ENCODE measurements around the gene ABCA12. TPM values are rescaled to one million over a fixed set of nuclear protein-coding genes. Genes with fewer than 3 reads are reported as not detected.

Gene ABCA12
- total RNA-seq, 1 donor from 2014 or later = 0.08 TPM

DNA sequence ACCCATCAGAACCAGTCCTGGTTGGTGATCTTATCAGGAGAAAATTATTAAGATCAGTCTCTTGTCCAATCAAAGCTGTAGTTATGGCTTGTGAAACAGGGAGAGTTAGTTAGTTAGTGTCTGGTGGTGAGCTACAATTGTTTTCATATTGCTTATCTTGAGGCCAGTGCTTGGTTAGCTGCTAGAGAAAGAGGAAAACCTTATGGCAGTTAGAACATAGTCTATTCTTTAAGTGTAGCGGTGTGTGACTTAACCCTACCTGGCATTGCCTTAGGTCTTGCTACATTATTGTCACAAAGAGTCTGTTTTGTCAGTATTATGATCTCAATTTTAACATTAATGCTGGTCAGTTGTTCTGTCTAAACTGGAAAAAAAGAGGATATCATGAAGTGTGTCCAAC is 11.5 kb upstream of the ABCA12 start:
- TF ChIP-seq, protein P1, sequence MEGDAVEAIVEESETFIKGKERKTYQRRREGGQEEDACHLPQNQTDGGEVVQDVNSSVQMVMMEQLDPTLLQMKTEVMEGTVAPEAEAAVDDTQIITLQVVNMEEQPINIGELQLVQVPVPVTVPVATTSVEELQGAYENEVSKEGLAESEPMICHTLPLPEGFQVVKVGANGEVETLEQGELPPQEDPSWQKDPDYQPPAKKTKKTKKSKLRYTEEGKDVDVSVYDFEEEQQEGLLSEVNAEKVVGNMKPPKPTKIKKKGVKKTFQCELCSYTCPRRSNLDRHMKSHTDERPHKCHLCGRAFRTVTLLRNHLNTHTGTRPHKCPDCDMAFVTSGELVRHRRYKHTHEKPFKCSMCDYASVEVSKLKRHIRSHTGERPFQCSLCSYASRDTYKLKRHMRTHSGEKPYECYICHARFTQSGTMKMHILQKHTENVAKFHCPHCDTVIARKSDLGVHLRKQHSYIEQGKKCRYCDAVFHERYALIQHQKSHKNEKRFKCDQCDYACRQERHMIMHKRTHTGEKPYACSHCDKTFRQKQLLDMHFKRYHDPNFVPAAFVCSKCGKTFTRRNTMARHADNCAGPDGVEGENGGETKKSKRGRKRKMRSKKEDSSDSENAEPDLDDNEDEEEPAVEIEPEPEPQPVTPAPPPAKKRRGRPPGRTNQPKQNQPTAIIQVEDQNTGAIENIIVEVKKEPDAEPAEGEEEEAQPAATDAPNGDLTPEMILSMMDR (IDR thresholded peaks at IDR 0.05) = no peak
- DNase-seq (ENCODE audit: extremely low spot score, unreplicated experiment) = no peak
- Mint-ChIP-seq H3K4me3 (ENCODE audit: unreplicated experiment) (no peak overlapping the region), H3K9me3 (ENCODE audit: unreplicated experiment) (no peaks in the 10 kb centered on the region), H3K4me1 (ENCODE audit: unreplicated experiment) (no peaks in the 10 kb centered on the region), H3K27ac (ENCODE audit: unreplicated experiment) (no peak overlapping the region), H3K36me3 (ENCODE audit: unreplicated experiment) (no peaks in the 10 kb centered on the region), H3K27me3 (ENCODE audit: unreplicated experiment) (peaks cover 25% of the 10 kb centered on the region)

DNA sequence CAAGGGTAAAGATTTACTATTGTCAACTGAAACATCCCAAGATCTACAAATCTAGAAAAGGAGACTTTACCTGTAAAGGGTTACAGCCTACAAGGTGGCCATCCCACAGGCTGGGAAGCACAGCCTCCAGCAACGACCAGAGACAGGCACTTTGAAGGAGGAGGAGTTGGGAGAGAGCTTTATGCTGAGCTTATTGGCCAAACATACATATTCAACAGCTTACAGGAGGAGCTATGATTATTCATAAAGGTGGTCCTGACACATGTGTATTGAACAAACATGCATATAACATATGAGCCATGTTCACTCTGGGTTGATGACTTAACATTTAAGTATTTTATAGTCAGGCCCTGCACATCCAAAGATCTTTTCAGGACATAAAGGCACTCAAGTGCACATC is 11.1 kb upstream of the ABCA12 start:
- Mint-ChIP-seq H3K27me3 (ENCODE audit: unreplicated experiment) (peaks cover 25% of the 10 kb centered on the region), H3K4me3 (ENCODE audit: unreplicated experiment) (no peak overlapping the region)

DNA sequence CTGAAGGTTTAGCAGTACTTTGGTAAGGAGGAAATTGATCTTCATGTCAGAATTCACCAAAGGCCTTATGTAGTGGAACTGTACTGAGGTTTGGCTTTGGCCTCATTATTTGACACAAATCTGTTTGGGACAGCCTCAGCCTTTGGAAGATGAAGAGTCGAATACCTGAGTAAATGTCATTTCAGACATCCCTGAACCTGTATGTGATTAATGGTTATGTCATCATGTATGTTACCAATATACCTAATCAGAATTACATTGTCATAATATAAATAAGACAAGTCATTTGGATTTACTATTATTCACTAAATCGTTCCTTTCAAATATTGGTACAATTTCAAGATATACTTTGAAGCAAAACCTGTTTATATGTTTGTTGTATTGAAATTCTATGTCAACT is 10.6 kb upstream of the ABCA12 start:
- Mint-ChIP-seq H3K4me1 (ENCODE audit: unreplicated experiment) (no peaks in the 10 kb centered on the region), H3K4me3 (ENCODE audit: unreplicated experiment) (no peak overlapping the region), H3K36me3 (ENCODE audit: unreplicated experiment) (no peaks in the 10 kb centered on the region), H3K27ac (ENCODE audit: unreplicated experiment) (no peak overlapping the region), H3K9me3 (ENCODE audit: unreplicated experiment) (no peaks in the 10 kb centered on the region), H3K27me3 (ENCODE audit: unreplicated experiment) (peaks cover 25% of the 10 kb centered on the region)
- TF ChIP-seq, protein P1 (IDR thresholded peaks at IDR 0.05) = no peak
- DNase-seq (ENCODE audit: extremely low spot score, unreplicated experiment) = no peak

More for the DNA sequence above, 11.1 kb upstream of the ABCA12 start:
- H3K36me3 Mint-ChIP-seq (ENCODE audit: unreplicated experiment) = no peaks in the 10 kb centered on the region
- no peaks in the 10 kb centered on the region for H3K4me1 Mint-ChIP-seq (ENCODE audit: unreplicated experiment)
- TF ChIP-seq, protein P1 (IDR thresholded peaks at IDR 0.05) = no peak
- H3K9me3 Mint-ChIP-seq (ENCODE audit: unreplicated experiment) = no peaks in the 10 kb centered on the region
- no peak for DNase-seq (ENCODE audit: extremely low spot score, unreplicated experiment)
- H3K27ac Mint-ChIP-seq (ENCODE audit: unreplicated experiment) = no peak overlapping the region

DNA sequence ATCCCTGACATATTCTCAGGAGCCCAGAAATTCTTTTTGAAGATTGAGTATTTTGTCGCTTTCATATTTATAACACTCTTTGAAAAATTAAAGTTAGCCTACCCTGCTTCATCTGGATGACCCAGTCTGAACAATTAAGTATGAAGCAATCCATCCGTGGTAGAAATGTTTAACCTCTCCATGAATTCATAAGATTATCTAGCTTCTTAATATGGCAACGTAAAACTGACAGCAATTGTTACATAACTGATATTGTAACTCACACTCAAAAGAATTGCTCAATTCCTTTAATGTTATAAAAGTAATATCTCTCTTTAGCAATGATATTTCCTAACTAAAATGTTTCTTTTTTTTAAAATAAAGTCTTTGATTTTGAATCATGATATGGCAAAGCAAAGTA is 7.2 kb upstream of the ABCA12 start:
- no peak overlapping the region for H3K27ac Mint-ChIP-seq (ENCODE audit: unreplicated experiment)
- H3K4me1 Mint-ChIP-seq (ENCODE audit: unreplicated experiment) = no peaks in the 10 kb centered on the region
- TF ChIP-seq, protein P1 (IDR thresholded peaks at IDR 0.05) = no peak
- H3K27me3 Mint-ChIP-seq (ENCODE audit: unreplicated experiment) = peaks cover 5% of the 10 kb centered on the region
- no peaks in the 10 kb centered on the region for H3K36me3 Mint-ChIP-seq (ENCODE audit: unreplicated experiment)
- DNase-seq (ENCODE audit: extremely low spot score, unreplicated experiment) = no peak
- no peaks in the 10 kb centered on the region for H3K9me3 Mint-ChIP-seq (ENCODE audit: unreplicated experiment)
- H3K4me3 Mint-ChIP-seq (ENCODE audit: unreplicated experiment) = no peak overlapping the region

DNA sequence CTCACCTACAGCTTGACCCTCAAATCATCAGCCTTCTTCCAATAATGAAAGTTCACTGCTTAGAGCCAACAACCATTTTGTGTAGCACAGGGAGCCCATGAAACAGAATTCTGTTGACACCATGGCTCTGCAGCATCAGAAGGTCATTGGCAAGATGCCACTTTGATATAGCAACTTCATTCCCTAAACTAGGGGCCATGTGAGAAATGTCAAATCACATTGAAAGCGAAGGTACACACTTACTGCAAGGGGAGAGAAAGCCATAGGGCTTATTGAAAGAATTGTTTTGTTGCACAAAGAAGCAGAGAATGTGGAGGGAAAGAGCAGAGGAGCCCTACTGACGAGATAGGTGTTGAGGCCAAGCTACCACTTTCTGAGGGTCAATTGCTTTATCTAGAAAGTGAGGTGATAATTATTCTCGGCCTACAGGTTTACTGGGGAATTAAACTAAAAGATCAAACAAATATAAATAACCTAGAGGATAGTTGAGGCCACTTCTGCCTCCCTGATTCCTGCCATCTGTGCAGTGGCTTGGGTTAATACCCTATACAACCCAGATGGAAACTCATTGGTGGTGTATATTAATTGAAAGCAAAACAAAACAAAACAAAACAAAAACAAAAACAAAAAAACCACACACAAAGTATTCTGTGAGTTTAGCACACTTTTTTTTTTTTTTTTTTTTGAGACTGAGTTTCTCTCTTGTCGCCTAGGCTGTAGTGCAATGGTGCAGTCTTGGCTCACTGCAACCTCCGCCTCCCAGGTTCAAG is 5.9 kb upstream of the ABCA12 start:
- TF ChIP-seq, protein P1 (IDR thresholded peaks at IDR 0.05) = no peak
- Mint-ChIP-seq H3K27me3 (ENCODE audit: unreplicated experiment) (peaks cover 5% of the 10 kb centered on the region), H3K36me3 (ENCODE audit: unreplicated experiment) (no peaks in the 10 kb centered on the region), H3K4me3 (ENCODE audit: unreplicated experiment) (no peak overlapping the region), H3K9me3 (ENCODE audit: unreplicated experiment) (no peaks in the 10 kb centered on the region), H3K27ac (ENCODE audit: unreplicated experiment) (no peak overlapping the region), H3K4me1 (ENCODE audit: unreplicated experiment) (no peaks in the 10 kb centered on the region)
- no peak for DNase-seq (ENCODE audit: extremely low spot score, unreplicated experiment)
